ENCODE data around the gene ALDH1L1.

- TF ChIP-seq TAF1 (IDR thresholded peaks at IDR 0.05; ENCODE audit: borderline replicate concordance, low read depth, low read length) (no peak), POLR2A (IDR thresholded peaks at IDR 0.05; ENCODE audit: low read depth, low read length) (no peak), POLR2AphosphoS5 (IDR thresholded peaks at IDR 0.05; ENCODE audit: low read depth, low read length) (no peak)
Observed at GRCh38 chr3:126149960-126150515, 30.3 kb downstream of the ALDH1L1 start.
